Measurements from ENCODE around the gene PRTFDC1. TPM values are rescaled to one million over a fixed set of nuclear protein-coding genes. Genes with fewer than 3 reads are reported as not detected.

PRTFDC1 gene
- total RNA-seq, 1 experiment from 2014 or later, result 83.2 TPM

DNA sequence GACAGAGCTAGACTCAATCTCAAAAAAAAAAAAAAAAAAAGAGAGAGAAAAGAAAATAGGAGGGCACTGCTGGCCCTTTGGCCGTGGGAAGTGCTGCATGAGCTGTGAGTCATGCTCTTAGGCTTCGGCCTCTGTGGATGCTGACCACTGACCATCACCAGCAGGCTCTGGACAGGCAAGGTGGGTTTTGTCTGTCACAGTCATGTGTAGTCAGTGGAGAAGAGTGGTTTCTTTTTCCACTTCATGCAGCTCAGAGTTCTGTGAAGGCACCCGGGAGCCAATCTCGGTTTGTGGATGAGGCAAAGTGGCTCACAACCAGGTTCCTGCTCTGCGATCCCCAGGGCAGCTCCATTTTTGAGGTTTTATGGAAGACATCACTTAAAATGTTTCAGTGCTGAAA lies 58.1 kb downstream of the PRTFDC1 start:
- Histone ChIP-seq H3K9me3 (no peaks in the 10 kb centered on the region), H3K4me3 (ENCODE audit: low read depth, low read length) (no peak overlapping the region), H3K27me3 (replicated peaks; ENCODE audit: control insufficient read depth, insufficient read depth, low read length) (no peaks in the 10 kb centered on the region), H3K4me1 (peaks cover 23% of the 10 kb centered on the region), H3K36me3 (ENCODE audit: control insufficient read depth, insufficient read depth, low read length) (no peaks in the 10 kb centered on the region; the same call in none of the 2 replicates)
- no peak for DNase-seq
- POLR2A ChIA-PET, result no interaction called here
- TF ChIP-seq, protein P1, sequence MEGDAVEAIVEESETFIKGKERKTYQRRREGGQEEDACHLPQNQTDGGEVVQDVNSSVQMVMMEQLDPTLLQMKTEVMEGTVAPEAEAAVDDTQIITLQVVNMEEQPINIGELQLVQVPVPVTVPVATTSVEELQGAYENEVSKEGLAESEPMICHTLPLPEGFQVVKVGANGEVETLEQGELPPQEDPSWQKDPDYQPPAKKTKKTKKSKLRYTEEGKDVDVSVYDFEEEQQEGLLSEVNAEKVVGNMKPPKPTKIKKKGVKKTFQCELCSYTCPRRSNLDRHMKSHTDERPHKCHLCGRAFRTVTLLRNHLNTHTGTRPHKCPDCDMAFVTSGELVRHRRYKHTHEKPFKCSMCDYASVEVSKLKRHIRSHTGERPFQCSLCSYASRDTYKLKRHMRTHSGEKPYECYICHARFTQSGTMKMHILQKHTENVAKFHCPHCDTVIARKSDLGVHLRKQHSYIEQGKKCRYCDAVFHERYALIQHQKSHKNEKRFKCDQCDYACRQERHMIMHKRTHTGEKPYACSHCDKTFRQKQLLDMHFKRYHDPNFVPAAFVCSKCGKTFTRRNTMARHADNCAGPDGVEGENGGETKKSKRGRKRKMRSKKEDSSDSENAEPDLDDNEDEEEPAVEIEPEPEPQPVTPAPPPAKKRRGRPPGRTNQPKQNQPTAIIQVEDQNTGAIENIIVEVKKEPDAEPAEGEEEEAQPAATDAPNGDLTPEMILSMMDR (IDR thresholded peaks at IDR 0.05; ENCODE audit: insufficient read depth in 1 of 2, low read depth in 1 of 2, low read length in 1 of 2, severe bottlenecking in 1 of 2, unreplicated experiment in 1 of 2), result no peak
- no TSS peak for BruUV-seq (replicated peaks)
- intact Hi-C loops (cut with micrococcal nuclease; ENCODE audit: unreplicated experiment), result no loop called here
- Mint-ChIP-seq H3K36me3 (ENCODE audit: insufficient read depth, unreplicated experiment) (no peaks in the 10 kb centered on the region), H3K9me3 (ENCODE audit: unreplicated experiment) (no peaks in the 10 kb centered on the region), H3K4me3 (ENCODE audit: unreplicated experiment) (no peak overlapping the region), H3K4me1 (ENCODE audit: low read depth, unreplicated experiment) (peaks cover 25% of the 10 kb centered on the region), H3K27me3 (ENCODE audit: insufficient read depth, unreplicated experiment) (no peaks in the 10 kb centered on the region), H3K27ac (ENCODE audit: unreplicated experiment) (no peak overlapping the region)
- CTCF ChIA-PET, result no interaction called here

DNA sequence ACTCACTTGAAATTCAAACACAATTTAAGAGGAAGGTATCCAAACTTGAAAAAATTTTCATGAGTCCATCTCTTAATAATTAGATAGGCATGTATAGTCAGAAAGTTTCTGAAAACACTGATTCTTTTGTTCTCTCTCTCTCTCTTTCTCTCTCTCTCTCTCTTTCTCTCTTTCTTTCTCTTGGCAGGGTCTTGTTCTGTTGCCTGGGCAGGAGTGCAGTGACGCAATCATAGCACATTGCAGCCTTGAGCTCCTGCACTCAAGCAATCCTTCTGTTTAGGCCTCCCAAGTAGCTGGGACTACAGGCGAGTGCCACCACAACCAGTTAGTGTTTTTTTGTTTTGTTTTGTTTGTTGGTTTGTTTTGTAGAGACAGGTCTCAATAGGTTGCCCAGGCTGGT lies 59.3 kb downstream of the PRTFDC1 start:
- Mint-ChIP-seq H3K27me3 (ENCODE audit: insufficient read depth, unreplicated experiment) (no peaks in the 10 kb centered on the region), H3K4me1 (ENCODE audit: low read depth, unreplicated experiment) (peaks cover 28% of the 10 kb centered on the region), H3K36me3 (ENCODE audit: insufficient read depth, unreplicated experiment) (no peaks in the 10 kb centered on the region), H3K27ac (ENCODE audit: unreplicated experiment) (no peak overlapping the region), H3K9me3 (ENCODE audit: unreplicated experiment) (no peaks in the 10 kb centered on the region), H3K4me3 (ENCODE audit: unreplicated experiment) (no peak overlapping the region)
- TF ChIP-seq, protein P1 (IDR thresholded peaks at IDR 0.05; ENCODE audit: insufficient read depth in 1 of 2, low read depth in 1 of 2, low read length in 1 of 2, severe bottlenecking in 1 of 2, unreplicated experiment in 1 of 2), result no peak
- Histone ChIP-seq H3K4me1 (peaks cover 24% of the 10 kb centered on the region), H3K9me3 (no peaks in the 10 kb centered on the region), H3K27me3 (replicated peaks; ENCODE audit: control insufficient read depth, insufficient read depth, low read length) (no peaks in the 10 kb centered on the region), H3K36me3 (ENCODE audit: control insufficient read depth, insufficient read depth, low read length) (no peaks in the 10 kb centered on the region; the same call in none of the 2 replicates), H3K4me3 (ENCODE audit: low read depth, low read length) (no peak overlapping the region)
- DNase-seq, result no peak
- CTCF ChIA-PET, result no interaction called here
- BruUV-seq (replicated peaks), result no TSS peak
- intact Hi-C loops (cut with micrococcal nuclease; ENCODE audit: unreplicated experiment), result no loop called here
- POLR2A ChIA-PET, result no interaction called here

DNA sequence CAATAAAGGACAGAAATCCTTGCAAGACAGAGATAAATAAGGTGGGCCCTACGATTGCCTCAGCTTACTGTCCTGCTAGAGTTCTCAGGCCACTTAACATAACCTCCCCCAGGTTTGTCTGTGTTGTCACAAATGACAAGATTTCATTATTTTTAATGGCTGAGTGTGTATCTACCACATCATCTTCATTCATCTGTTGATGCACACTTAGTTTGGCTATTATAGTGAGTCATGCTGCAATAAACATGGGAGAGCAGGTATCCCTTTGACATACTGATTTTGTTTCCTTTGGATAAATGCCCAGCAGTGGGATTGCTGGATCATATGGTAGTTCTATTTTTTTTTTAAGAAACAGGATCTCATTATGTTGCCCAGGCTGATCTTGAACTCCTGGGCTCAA lies 60.6 kb downstream of the PRTFDC1 start:
- intact Hi-C loops (cut with micrococcal nuclease; ENCODE audit: unreplicated experiment), result no loop called here
- no peaks in the 10 kb centered on the region for H3K9me3 ChIP-seq
- Mint-ChIP-seq H3K4me3 (ENCODE audit: unreplicated experiment) (no peak overlapping the region), H3K9me3 (ENCODE audit: unreplicated experiment) (no peaks in the 10 kb centered on the region), H3K36me3 (ENCODE audit: insufficient read depth, unreplicated experiment) (no peaks in the 10 kb centered on the region), H3K27ac (ENCODE audit: unreplicated experiment) (no peak overlapping the region), H3K27me3 (ENCODE audit: insufficient read depth, unreplicated experiment) (no peaks in the 10 kb centered on the region), H3K4me1 (ENCODE audit: low read depth, unreplicated experiment) (peaks cover 18% of the 10 kb centered on the region)
- no peaks in the 10 kb centered on the region; the same call in none of the 2 replicates for H3K36me3 ChIP-seq (ENCODE audit: control insufficient read depth, insufficient read depth, low read length)
- no peak for DNase-seq
- TF ChIP-seq, protein P1 (IDR thresholded peaks at IDR 0.05; ENCODE audit: insufficient read depth in 1 of 2, low read depth in 1 of 2, low read length in 1 of 2, severe bottlenecking in 1 of 2, unreplicated experiment in 1 of 2), result no peak
- no TSS peak for BruUV-seq (replicated peaks)
- ChIA-PET CTCF (no interaction called here), POLR2A (no interaction called here)
- no peak overlapping the region for H3K4me3 ChIP-seq (ENCODE audit: low read depth, low read length)
- H3K4me1 ChIP-seq, result peaks cover 13% of the 10 kb centered on the region
- H3K27me3 ChIP-seq (replicated peaks; ENCODE audit: control insufficient read depth, insufficient read depth, low read length), result no peaks in the 10 kb centered on the region

Measured in Caco-2 (cell line).